Activated T-cell treated with anti-CD3 and anti-CD28 coated beads for 4 hours (primary cell): ENCODE measurements around the gene PRKCH.

ENCODE experiments used
- DNase-seq: peaks from one replicate; pipeline ENCODE4 v3.0.0-alpha.2; 2020

PRKCH gene

DNA sequence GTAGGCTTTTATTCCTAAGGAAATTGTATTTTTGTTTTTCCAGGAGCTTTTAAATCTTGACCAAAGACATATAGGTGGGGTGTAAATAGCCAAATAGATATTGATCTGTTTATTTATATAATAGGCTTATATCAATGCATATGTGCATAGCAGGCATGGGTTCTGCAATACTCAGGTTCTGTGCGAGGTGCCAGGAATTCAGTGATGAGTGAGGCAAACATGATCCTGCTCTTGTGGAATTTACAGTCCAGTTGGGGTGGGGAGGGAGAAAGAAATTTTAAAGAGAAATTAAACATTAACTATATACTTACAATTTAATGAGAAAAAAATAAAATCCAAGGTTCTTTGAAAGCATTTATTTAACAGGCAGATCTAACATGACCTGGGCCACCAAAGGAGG is 213.7 kb downstream of the PRKCH start:
- no peak for DNase-seq

DNA sequence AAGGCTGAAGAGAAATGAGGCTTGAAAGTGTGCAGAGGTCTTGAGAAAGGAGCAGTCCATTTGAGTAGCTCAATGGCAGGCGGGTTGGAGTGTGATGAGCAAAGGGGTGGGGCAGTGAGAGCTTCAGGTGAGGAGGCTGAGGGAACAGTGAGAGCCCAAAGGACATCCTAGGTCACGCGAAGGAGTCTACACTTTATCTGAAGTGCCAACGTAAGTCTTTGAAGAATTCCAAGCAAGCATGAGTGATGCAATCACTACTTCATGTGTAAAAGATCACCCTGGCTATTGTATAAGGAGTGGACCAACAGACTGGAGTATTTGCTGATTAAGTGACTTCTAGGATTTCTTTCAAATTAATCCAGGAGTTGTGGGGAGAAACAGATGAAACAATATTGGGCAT is 214.1 kb downstream of the PRKCH start:
- no peak for DNase-seq

DNA sequence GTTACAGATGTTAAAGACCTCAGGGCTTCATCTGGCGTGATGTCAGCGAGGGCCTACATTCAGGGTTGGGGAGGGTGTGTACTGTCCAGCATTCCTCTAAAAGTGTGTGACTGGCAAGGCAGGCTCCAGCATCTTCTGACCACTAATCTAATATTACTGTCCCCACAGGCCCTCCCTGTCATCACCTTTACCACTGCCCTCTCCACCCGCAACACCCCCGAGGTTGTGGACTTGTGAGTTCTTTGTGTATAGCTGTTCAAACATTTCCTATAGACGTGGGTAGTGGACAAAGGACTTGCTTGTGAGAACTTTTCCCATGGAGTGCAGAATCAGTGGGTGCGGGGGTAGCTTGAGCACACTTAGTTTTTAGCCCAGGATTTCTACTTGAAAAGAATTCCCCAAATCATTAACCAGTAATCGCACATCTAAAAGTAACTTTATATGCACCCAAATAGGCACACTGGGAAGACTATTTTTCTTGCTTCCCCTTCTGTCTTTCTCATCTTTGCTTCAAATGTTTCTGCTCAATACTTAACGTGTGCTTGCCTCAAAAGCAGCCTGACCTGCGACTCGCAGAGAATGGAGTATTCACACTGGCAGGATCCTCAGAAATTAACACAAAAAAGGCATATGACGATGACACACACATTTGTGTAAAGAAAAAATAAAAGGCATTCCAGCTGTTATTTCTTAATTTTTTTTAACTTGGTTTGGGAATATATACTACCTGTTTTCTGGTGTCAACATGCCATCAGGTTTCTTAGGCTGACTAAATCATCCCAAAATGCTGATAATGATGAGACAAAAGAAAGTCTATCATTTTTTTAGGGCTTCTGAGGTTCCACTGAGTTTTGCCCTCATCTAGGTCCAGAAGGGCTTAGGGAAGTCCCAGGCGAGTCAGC is 215.5 kb downstream of the PRKCH start:
- no peak for DNase-seq

DNA sequence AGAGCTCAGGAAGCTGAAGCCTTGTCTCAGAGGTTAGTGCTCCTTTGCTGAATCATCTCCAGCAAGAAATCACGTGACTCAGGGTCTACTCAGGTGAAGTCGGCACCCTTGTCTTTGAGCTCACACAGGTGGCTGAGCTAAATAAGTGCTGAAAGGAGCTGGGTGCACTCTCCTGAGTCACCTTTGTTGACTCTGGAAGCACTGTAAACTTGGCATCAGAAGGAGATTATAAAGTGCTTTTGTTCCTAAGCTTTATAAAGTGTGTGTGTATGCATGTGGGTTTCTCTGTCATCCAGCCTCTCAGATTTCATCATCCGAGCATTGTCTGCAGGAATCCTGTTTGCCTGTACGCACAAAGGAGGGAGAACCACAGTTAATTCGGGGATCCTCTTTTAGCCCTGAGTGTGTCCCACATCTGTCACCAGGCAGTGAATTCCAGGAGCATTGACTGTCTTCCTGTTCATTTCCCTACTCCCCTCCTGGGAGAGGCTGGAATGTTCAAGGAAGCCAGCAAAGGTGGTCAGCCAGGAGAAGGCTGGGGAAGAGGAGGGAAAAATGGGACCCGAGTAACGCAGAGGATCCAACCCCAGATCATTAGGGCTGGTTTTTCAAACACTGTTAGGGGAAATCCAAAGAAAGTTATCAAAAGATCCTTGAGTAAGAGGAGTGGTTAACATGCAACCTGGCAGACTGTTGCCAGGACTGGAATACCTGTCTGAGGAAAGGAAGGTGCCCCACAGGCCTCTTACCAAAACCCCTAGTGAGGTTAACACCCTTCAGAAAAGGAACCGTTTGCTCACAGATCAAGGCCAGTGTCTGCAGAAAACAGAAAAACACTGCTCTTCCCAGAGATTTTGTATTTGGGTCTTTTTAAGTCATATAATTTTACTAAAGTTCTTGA is 216.4 kb downstream of the PRKCH start:
- peak; percentile 47 for DNase-seq

DNA sequence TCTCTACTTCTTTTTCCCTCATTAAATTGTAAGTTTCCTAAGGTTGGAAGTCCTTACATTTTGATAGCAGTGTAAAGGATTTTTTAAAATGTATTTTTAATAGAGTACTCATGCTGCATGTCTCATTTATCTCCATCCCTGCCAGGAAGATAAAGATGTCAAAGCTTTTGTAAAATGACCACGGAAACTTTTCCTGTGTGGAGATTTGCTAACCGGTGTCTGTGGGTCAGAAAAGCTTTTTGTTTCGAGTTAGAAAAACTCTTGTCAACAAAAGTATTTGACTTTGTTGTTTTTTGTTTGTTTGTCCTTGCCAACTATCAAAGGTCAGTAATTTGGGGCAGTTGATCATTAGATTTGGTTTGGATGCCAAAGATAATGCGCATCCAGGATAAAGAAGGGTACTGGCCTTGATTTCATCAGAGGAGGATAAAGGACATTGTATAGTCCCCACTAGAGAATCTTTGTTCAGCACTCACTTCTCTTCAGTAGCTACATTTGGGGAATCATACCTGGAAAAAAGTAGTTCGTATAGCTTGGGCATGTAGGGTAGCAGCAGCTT is 217.2 kb downstream of the PRKCH start:
- DNase-seq, result no peak

DNA sequence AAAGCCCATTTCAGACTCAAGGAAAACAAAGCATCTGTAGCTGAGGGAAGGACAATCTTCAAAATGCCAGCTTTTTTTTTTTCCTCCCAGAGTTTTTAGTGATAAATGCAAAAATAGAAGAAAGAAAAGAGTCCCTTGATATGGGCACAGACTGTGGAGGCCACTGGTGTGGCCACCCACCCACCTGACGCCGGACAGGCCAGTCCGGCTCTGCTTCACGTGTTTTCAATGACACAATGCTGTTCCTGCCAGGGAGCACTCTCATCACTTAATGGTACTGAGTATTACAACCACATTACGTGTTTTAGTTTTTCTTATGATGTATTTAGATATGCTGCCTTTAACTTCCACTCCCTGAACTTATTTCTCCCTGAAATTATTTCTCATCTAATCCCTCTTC is 218.3 kb downstream of the PRKCH start:
- no peak for DNase-seq

DNA sequence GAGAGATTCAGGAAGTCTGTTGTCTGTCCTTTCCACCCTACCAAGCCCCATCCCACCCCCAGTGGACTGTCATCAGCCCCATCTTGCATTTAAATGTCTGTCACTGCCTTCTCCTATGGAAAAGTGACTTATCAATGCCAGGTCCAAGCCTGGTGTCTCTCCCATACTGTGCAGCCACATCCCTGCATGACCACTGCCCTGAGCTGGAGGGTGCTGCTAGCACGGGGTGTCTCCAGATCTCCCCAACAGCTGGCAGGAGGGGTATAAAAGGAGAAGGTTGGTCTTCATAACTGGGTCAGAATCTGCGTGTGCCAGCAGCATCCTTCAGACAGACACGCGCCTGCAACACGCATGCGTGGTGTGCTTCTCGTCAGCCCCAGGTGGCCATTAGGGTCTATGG is 219.6 kb downstream of the PRKCH start:
- no peak for DNase-seq

DNA sequence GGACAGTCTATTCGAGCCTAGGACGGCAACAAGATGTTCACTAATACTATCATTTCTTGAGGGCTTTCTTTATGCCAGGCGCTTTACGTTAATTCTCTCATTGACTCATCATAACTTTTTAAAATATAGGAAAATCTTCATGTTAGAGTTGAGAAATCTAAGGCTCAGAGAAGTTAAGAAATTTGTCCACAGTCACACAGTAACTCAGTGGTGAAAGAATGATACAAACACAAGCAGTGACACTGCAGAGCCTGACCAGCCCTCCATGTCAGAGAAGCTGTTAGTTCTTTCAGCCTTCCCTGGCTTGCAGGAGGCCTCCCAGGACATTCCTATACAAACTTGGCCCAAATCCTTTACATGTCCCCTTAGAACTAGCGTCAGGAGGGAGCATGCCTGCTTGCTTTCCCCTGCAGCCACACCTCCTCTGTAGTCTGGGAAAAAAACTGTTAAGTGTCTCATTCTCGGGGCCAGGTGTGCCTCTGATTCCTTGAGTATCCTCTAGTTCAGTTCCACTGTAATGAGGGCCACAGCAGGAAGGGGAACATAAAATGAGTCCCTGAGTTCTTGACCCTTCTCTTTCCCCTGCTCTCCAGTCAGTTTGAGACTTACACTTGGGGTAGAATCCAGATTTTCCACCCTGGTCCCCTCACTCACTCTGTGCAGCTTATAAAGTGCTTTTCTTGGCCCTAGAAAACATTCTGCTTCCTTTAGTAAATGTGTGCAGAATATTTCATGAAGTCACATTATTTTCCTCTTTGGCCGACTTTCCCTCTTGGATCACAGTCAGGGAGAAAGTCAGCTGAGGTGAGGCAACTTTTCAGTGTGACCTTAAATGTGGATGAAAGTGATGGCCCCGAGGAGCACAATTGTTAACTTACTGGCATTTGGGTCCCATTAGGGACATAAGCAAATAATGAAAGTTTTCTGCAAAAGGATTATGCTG is 221.7 kb downstream of the PRKCH start:
- DNase-seq, result no peak

DNA sequence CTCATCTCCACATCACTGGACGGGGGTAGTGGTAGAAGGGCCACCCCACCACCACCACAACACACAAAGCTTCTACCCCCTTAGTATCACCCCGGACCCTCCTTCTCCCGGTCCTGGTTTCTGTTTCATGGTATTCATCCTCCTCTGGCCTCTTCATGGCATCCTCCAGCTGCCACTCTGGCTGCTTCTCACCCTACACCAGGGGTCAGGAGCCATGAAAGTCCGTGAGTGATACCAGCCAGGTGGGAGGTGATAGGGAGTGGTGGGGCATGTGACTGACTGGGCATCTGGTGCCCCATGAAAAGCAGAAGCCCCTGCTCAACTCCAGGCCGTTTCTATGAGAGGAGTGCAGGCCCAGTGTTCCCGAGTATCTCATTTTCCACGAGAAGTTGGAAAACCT is 222.6 kb downstream of the PRKCH start:
- DNase-seq, result no peak

DNA sequence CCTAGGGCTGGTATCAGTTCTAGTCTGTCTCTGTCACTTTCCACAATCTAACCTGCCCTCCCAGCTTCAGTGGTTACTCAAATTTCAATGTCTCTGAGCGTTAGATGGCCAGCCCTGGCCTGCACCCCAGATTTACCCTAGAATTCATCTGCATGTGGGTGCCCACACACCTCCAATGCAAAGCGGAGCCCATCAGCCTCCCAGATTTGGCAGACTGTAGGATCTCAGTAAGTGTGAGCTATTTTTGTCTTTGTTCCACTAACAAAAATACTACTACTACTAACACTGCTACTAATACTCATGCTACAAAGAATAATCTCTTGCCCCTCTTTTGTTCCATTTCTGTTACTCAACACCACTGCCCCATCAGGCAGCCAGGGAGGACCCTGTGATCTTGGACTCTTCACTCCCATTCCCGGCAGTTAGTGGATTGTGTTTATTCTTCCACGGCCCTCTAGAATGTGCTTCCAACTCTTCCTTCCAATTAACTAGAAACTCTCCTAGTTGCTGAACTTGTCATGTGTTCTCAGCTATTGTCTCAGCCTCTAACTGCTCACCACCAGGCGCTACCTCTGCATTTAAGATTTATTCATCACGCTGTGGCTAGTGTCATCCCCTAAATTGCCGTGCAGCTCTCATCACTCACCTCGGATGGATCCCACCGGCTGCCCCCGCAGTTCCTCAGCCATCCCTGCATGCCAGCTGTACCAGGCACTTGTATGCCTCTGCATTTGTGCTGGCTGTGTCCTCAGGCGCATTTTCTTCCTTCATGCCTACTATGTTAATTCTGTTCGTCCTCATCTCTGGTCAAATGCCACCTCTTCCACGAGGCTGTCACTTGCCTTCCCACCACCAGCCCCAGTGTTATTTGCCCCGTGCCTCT is 223.3 kb downstream of the PRKCH start:
- DNase-seq, result no peak

DNA sequence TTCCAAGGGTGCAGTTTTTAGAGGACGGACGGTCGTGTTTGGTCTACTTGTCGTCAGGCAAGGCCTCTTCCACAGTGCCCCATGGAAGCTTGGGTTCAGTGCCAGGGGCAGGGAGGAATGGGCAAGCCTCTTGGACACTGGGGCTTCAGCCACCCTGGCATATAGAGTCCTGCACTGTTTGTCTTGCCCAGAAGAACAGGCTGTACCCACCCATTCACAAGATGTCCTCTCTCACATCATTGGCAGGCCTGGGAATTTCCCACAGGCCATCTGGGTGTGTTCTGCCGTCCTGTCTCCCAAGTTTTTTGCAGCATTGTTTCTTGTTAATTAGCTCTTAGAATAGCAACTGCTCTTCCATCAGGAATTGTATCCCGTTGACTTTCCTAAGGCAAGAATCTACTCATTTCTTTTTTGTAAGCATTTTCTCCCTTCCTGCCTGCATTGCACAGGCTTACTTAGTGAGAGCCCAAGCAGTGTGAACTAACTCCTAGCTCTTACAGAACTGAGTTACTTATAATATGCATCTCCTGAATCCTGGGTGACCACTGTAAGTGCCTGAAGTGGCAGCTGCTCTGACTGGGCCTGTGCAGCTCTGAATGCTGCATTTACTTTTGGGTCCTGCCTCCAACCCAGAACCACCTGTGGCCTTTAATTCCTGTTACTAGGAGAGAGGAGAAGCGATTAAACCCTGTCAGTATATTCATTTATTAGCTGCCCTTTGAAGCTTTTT is 224.5 kb downstream of the PRKCH start:
- no peak for DNase-seq

DNA sequence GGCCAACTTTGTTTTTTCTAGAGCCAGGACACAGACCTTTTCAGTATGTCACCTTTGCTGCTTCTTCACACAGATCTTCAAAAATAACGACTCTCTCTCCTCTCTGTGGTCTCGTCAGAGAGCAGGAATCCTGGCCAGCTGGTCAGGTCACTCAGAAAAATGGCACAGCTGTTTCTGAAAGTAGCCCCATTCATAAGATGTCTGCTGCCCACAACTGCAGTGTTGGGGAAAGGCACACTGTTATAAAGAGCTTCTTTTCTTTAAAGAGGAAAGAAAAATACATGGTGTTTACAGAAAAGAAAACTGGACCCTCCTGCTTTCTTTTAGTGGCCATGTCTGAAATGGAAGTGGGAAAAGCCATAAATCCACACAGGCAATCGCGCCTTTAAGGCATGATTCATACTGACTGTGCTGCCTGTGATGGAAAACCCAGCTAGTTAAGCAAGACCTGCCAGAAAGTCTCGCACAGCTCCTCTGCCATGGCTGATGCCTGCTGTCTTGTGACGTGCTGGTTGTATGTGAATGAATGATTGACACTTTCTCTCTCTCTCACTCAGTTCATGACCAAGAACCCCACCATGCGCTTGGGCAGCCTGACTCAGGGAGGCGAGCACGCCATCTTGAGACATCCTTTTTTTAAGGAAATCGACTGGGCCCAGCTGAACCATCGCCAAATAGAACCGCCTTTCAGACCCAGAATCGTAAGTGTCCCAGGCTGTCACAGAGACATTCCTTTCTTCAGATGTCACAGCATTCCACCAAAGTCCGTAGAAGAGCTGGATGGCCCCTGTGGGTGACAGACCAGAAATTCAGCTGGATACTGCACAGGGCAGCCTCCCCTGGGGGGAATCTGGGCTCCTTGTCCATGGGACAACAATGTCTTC is 226.0 kb downstream of the PRKCH start:
- DNase-seq, result no peak

DNA sequence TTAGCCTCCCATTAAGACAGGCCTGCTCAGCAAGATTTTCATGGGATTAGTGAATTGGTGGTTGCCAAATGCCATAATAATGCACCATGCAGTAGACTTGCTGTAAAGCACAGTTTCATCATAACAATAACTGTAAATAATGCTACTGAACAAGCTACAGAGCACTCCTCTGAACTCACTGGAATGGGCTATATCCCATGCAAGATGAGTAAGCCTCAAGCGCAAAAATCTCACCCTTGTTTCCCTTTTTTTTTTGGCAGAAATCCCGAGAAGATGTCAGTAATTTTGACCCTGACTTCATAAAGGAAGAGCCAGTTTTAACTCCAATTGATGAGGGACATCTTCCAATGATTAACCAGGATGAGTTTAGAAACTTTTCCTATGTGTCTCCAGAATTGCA is 228.0 kb downstream of the PRKCH start:
- DNase-seq, result no peak

DNA sequence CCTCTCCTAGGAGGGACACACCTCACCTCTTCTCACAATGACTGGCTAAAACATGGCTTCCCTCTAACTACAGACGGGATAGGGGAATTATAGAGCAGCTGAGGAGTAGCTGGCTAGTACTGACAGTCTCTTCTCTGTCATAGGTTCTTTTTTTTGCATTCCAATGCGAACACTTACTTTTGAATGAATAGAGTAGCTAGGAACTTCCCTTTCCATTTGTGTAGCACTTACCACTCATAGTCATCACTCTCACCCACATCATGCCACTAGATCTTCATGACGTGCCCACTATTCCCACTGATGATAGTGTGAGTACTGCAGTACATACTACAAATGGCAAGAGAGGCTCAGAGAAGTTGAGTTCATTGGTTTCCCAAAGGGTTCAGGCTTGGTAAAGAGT is 230.0 kb downstream of the PRKCH start:
- no peak for DNase-seq

DNA sequence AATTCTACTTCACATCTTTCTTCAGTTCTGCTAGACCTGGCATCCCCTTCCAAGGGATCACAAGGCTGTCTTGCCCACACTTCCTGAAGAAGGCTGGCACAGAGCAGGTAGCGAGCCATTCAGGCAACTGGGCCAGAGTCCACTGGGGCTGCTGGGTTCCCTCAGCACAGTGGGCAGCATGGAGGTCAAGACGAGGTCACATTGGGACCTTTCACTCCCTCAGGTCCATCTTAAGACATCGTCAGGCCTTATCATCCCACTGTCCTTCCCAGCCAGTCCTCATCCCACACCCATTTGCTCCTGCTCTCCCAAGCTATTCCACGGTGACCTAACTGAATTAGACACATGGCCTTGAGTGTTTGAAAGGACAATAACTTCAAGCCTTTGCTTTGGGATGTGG is 230.9 kb downstream of the PRKCH start:
- DNase-seq, result no peak

DNA sequence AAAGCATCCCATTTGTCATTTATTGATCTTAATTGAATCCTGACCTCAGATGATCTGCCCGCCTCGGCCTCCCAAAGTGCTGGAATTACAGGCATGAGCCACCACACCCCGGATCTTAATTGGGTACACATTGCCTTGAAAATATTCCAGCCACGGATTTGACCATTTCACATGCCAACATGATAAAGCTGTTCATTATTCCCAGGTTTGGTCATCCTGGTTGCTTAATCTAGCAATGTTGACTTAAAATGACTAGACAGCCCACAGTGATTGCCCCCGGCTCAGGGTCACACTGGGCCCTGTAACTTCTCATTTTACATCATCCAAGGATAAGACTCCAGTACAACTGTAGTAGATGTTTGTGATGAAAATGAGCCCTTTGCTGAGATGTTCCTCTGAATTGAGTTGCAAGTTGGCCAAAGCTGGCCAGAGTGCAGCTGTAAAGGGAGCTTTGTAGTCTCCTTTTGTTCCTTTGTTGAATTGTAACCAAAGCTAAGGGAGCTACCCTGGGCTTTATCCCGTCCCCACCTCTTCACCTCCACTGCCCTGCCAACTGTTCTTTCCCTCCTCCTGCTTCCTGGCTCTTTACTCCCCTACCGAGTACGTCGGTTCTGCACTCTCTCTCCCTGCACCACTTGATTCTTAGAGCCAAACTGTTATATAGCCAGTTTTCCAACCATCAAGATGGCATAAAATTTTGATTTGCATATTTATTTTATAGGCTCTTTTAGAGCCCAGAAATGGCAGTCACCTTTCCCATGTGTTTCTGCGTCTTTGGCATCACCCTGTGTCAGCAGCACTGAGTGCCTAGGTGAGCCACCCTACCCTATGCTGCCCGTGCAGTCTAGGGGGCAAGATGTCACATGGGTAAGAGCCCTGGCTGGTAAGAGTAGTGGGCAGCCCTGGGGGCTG is 232.6 kb downstream of the PRKCH start:
- DNase-seq, result no peak

DNA sequence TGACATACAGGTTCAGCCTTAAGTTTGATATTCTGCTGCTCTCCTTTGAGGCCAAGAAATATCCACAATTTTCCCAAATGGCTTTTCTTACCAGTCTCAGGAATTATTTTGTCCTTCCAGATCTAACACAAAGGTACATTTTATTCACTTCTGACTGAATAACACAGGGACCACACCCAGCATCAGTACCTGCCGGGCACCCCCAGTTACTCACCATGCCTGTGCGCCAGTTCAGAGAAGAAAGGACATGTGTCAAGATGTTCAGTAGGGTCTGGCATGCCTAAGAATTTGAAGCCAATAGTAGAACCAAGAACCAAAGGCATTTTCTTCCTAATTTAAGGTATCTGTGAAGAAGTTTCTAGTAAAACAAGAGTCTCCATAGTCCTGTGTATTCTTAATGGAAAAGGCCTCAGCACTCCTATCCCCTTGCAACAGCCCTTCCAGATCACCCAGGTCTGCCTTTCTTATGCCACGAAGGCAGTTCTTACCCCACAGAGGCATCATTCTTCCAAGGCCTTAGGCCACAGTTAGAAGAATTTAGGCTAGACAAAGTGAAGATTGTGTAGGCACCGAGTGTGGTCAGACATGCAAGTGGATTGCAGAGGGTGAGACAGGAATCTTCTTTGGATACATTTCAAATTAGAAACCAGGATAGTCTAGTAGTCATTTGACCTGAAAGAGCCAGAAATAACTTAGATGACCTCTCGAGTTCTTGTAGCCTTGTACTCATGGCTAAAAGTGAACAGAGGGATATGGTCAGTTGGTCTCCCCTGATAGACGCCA is 233.9 kb downstream of the PRKCH start:
- no peak for DNase-seq

DNA sequence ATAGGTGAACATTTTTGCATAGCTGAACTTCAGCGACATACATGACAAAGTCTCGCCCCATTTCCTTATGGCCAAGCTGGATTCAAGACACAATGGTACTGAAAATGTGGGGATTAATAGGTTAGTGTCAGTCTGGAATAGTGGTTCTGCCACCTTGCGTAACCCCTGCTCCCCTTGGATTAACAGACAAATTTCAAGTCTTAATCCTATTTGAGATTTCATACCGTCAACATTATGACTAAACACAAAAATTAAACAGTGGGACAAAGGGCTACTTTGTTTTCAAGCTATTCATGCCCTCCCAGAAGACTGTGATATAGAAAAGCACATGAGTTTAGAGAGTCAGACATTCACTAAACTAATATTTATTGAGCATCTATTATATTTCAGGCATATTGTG is 235.1 kb downstream of the PRKCH start:
- no peak for DNase-seq
